Right atrium auricular region (tissue), 2 donors: ENCODE data around the gene RPP40. TPM values are rescaled to one million over a fixed set of nuclear protein-coding genes. Genes with fewer than 3 reads are reported as not detected.
"Not testable (repeated sequence)": the region's sequence is repeated elsewhere in the genome, so short reads cannot be mapped to it uniquely, and the experiment has no call there.

Experiments
- DNase-seq: peaks from one replicate; pipeline ENCODE4 v3.0.0-alpha.2; 2019; ENCODE audit warnings: low spot score
- H3K27ac ChIP-seq, 2 donors: fragments of 200-600 bp; sonication (generic); 1 replicate in 1 of 2; 2 replicates in 1 of 2; pipeline ENCODE4 v1.5.1; 2016 to 2019
- H3K27me3 ChIP-seq, 2 donors: fragments of 200-600 bp; sonication (generic); one replicate each; pipeline versions ENCODE4 v1.5.1 to v1.6.0; 2017 to 2019
- H3K36me3 ChIP-seq: fragments of 200-600 bp; sonication (generic); one replicate; pipeline ENCODE4 v1.5.1; 2016
- H3K4me1 ChIP-seq, 2 donors: fragments of 200-600 bp; sonication (generic); one replicate each; pipeline versions ENCODE4 v1.5.1 to v1.6.0; 2017 to 2019
- H3K4me3 ChIP-seq, 2 donors: fragments of 200-600 bp; sonication (generic); 1 replicate in 1 of 2; 2 replicates in 1 of 2; pipeline ENCODE4 v1.5.1; 2017 to 2019; ENCODE audit warnings: mild to moderate bottlenecking in 1 of 2, moderate library complexity in 1 of 2
- H3K9me3 ChIP-seq, 2 donors: fragments of 200-600 bp; sonication (generic); one replicate each; pipeline ENCODE4 v1.5.1; 2019
- total RNA-seq, 2 donors: library from RNA; depleted of rRNA; stranded (reverse); fragments of >200 nt; gene quantifications; one replicate each; pipeline ENCODE4 v1.1.0, GENCODE V29; 2016
- TF ChIP-seq, protein P1 (sequence below), 2 donors: fragments of 200-600 bp; sonication (generic); IDR thresholded peaks; one replicate each; pipeline ENCODE4 v1.5.1; 2019; ENCODE audit warnings: antibody characterized with exemption in 2 of 2

RPP40 gene
- total RNA-seq, 2 donors from 2014 or later: 2.4 to 6.1 TPM

DNA sequence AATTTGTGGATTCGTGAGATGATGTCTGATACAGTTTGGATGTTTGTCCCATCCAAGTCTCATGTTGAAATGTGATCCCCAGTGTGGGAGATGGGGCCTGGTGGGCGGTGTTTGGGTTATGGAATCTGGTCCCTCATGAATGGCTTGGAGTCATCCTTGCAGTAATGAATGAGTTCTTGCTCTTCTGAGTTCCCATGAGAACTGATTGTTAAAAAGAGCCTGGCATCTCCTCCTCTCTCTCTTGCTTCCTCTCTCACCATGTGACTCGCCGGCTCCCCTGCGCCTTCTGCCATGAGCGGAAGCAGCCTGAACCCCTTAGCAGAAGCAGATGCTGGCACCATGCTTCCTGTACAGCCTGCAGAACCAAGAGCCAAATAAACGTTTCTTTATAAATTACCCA is 30.5 kb upstream of the RPP40 start:
- Histone ChIP-seq H3K4me3 (no peak overlapping the region), H3K27ac (no peak overlapping the region), H3K27me3 (no peaks in the 10 kb centered on the region), H3K36me3 (no peaks in the 10 kb centered on the region), H3K4me1 (no peaks in the 10 kb centered on the region), H3K9me3 (no peaks in the 10 kb centered on the region)
- TF ChIP-seq, protein P1, sequence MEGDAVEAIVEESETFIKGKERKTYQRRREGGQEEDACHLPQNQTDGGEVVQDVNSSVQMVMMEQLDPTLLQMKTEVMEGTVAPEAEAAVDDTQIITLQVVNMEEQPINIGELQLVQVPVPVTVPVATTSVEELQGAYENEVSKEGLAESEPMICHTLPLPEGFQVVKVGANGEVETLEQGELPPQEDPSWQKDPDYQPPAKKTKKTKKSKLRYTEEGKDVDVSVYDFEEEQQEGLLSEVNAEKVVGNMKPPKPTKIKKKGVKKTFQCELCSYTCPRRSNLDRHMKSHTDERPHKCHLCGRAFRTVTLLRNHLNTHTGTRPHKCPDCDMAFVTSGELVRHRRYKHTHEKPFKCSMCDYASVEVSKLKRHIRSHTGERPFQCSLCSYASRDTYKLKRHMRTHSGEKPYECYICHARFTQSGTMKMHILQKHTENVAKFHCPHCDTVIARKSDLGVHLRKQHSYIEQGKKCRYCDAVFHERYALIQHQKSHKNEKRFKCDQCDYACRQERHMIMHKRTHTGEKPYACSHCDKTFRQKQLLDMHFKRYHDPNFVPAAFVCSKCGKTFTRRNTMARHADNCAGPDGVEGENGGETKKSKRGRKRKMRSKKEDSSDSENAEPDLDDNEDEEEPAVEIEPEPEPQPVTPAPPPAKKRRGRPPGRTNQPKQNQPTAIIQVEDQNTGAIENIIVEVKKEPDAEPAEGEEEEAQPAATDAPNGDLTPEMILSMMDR (IDR thresholded peaks at IDR 0.05): no peak
- no peak for DNase-seq

DNA sequence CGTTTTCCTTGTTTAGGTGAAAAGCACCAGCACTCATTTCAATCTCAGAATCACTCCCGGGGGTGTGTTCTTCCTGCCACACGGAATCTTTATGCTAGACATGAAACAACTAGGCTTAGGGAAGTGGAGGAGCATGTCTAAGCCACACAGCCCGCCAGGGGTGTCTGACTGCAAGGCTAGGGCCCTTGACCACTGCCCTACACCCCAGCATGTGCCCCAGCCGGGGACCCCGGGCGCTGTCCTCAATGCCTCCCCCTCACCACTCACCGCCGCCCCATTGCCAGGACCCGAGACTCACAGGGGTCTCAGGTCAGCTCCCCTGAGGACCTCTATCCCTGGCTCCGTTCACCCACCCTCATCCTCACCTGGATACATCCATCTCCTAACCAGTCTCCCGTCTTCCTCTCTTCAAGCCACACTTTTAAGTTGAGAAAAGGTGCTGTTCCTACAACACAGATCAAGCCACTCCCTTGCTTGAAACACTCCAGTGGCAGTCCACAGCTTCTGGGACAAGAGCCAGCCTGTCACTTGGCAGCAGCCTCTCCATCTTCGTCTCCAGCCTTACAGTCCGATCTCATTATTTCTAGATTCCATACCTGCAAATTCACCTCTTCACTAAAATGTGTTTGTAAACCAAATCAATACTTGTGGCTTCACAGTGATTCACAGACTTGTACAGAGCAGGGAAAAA is 29.5 kb upstream of the RPP40 start:
- not testable (repeated sequence) for H3K4me3 ChIP-seq, DNase-seq, H3K4me1 ChIP-seq

DNA sequence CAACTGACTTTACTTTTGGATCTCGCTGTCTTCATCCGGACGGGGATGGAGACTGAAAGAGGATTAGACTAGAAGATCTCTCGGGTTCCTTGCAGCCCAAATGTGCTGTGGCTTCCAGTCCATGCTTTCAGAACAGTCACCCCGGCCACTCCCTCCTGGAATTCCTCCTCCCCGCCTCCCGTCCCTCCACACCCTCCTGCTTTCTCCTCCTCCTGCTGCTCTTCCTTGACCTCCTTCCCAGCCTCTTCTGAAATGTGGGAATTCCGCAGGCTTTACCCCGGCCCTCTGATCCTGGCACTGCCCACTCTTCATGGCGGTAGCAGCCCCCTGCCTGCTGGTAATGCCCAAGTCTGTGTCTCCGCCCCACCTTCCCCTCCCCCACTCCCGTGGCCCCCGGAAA is 28.9 kb upstream of the RPP40 start:
- peak overlapping the region in 1 of 2 donors; percentile 11 for H3K4me3 ChIP-seq
- H3K27me3 ChIP-seq, H3K4me1 ChIP-seq, H3K27ac ChIP-seq, H3K36me3 ChIP-seq, DNase-seq, H3K9me3 ChIP-seq: not testable (repeated sequence)

More for the DNA sequence above, 29.5 kb upstream of the RPP40 start:
- not testable (repeated sequence) for H3K36me3 ChIP-seq, H3K27me3 ChIP-seq, H3K27ac ChIP-seq, H3K9me3 ChIP-seq

DNA sequence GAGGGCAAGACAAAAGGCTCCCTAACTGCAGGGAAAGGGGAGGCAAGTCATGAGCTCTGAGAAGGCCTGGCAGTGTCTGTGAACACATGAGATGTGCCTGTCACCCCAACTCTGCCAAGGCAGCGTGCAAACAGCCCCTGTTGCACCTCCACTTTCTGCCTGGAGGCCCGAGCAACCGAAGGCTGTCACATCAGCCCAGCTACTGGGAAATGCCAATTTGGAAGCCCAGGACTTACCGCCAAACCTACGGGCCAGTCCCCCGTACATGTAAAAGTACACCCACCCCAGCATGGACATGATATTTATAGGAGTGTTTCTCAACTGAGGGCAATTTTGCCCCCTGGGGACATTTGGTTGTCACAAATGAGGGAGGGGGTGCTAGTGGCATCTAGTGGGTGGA is 27.3 kb upstream of the RPP40 start:
- H3K36me3 ChIP-seq: no peaks in the 10 kb centered on the region
- DNase-seq: no peak
- TF ChIP-seq, protein P1 (IDR thresholded peaks at IDR 0.05): no peak
- no peaks in the 10 kb centered on the region for H3K9me3 ChIP-seq
- H3K27me3 ChIP-seq: no peaks in the 10 kb centered on the region
- H3K4me1 ChIP-seq: peaks cover 0 to 5% of the 10 kb centered on the region in 2 donors
- no peak overlapping the region for H3K27ac ChIP-seq
- H3K4me3 ChIP-seq: no peak overlapping the region

DNA sequence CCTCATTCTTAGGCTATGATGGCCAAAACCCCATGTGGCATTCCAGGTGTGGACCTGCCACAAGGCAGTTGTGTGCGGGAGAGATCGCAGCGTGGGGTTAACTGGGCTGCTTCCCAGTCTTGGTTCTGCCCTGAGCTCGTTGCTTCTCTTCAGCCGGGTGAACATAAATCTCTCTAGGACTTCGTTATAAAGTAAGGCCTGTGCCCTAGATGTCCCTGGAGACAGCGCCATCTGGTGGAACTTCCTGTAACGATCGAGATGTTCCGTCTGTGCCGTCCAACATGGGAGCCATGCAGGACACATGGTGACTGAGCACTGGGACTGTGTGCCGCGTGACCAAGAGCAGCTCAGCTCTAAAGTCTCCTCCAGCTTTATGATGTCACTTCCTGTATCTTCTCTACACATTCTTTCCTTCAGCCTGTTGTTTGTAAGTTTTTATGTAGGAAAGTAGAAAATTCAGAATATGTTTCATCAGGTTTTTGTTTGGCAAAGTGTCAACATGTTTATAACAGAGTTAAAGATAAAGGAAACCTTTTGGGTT is 26.8 kb upstream of the RPP40 start:
- Histone ChIP-seq H3K36me3 (no peaks in the 10 kb centered on the region), H3K27ac (no peak overlapping the region), H3K27me3 (no peaks in the 10 kb centered on the region), H3K4me3 (no peak overlapping the region), H3K4me1 (peaks cover 0 to 5% of the 10 kb centered on the region in 2 donors), H3K9me3 (no peaks in the 10 kb centered on the region)
- TF ChIP-seq, protein P1 (IDR thresholded peaks at IDR 0.05): peak; percentile 39 to 70
- peak; percentile 85 for DNase-seq

DNA sequence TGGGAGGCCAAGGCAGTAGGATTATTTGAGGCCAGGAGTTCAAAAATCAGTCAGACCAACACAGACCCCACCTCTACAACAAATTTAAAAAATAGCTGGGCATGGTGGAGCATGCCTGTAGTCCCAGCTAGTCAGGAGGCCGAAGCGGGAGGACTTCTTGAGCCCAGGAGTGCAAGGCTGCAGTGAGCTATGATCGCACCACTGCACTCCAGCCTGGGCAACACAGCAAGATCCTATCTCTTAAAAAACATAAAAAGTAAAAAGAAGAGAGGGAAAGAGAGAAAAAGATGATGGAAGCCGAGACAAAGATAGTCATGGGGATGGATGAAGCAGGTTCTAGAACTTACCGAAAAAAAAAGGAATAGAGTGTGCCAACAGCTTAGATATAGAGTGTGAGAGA is 25.8 kb upstream of the RPP40 start:
- Histone ChIP-seq H3K27ac (no peak overlapping the region), H3K4me3 (no peak overlapping the region), H3K4me1 (peaks cover 0 to 5% of the 10 kb centered on the region in 2 donors), H3K36me3 (no peaks in the 10 kb centered on the region), H3K9me3 (no peaks in the 10 kb centered on the region), H3K27me3 (no peaks in the 10 kb centered on the region)
- TF ChIP-seq, protein P1 (IDR thresholded peaks at IDR 0.05): no peak
- DNase-seq: no peak

DNA sequence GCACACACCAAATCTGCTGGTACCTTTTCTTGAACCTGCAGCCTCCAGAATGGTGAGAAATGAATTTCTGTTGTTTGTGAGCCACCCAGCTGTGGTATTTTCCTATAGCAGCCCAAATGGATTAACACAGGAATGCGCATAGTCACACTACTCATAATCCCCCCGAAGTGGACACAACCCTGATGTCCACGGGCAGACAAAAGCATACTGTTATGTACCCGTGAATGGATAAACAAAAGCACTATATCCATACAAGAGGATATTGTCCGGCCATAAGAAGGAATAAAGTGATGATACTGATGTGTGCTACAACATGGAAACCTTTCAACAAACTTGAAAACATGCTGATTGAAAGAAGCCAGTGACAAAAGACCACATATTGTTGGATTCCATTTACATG is 25.1 kb upstream of the RPP40 start:
- no peak overlapping the region for H3K27ac ChIP-seq
- H3K36me3 ChIP-seq: no peaks in the 10 kb centered on the region
- H3K9me3 ChIP-seq: no peaks in the 10 kb centered on the region
- H3K4me1 ChIP-seq: peaks cover 0 to 5% of the 10 kb centered on the region in 2 donors
- no peak for DNase-seq
- TF ChIP-seq, protein P1 (IDR thresholded peaks at IDR 0.05): no peak
- no peaks in the 10 kb centered on the region for H3K27me3 ChIP-seq
- no peak overlapping the region for H3K4me3 ChIP-seq
